ENCODE results near the gene TNFSF9. TPM values are rescaled to one million over a fixed set of nuclear protein-coding genes. Genes with fewer than 3 reads are reported as not detected.

The TNFSF9 gene
- total RNA-seq, 4 donors from 2014 or later = 1.1 to 1.8 TPM; not detected in 2

GRCh38 chr19:6484230-6484629, 46.6 kb upstream of the TNFSF9 start:
- Histone ChIP-seq H3K27me3 (peaks cover 0 to 8% (median 7%) of the 10 kb centered on the region in 3 donors), H3K4me3 (no peak overlapping the region), H3K4me1 (no peaks in the 10 kb centered on the region), H3K9me3 (no peaks in the 10 kb centered on the region), H3K27ac (no peak overlapping the region), H3K36me3 (no peaks in the 10 kb centered on the region)
- DNase-seq = no peak
- no peak for TF ChIP-seq POLR2A (IDR thresholded peaks at IDR 0.05)
- no peak for ATAC-seq
- intact Hi-C loops (cut with DNase I; ENCODE audit: low total_unique reads) = no loop called here
- in situ Hi-C loops (cut with MboI; ENCODE audit: low sequenced_read_pairs in 4 of 4) = no loop called here

GRCh38 chr19:6484831-6485230, 46.0 kb upstream of the TNFSF9 start:
- in situ Hi-C loops (cut with MboI; ENCODE audit: low sequenced_read_pairs in 4 of 4) (no loop called here), intact Hi-C loops (cut with DNase I; ENCODE audit: low total_unique reads) (no loop called here)
- peaks cover 0 to 3% (median 3%) of the 10 kb centered on the region in 3 donors for H3K27me3 ChIP-seq
- TF ChIP-seq POLR2A (IDR thresholded peaks at IDR 0.05) (no peak), CTCF (IDR thresholded peaks at IDR 0.05 in 4 of 5, conservative IDR thresholded peaks at IDR 0.05 in 1 of 5) (no peak)
- no peak for ATAC-seq
- H3K27ac ChIP-seq = no peak overlapping the region
- H3K36me3 ChIP-seq = no peaks in the 10 kb centered on the region
- H3K4me3 ChIP-seq = no peak overlapping the region
- no peak for DNase-seq
- H3K4me1 ChIP-seq = no peaks in the 10 kb centered on the region
- no peaks in the 10 kb centered on the region for H3K9me3 ChIP-seq

GRCh38 chr19:6489278-6490061, 41.4 kb upstream of the TNFSF9 start:
- no peak overlapping the region for H3K4me3 ChIP-seq

GRCh38 chr19:6490134-6490533, 40.7 kb upstream of the TNFSF9 start:
- H3K36me3 ChIP-seq = no peaks in the 10 kb centered on the region
- TF ChIP-seq POLR2A (IDR thresholded peaks at IDR 0.05) = no peak
- no peak for TF ChIP-seq CTCF (IDR thresholded peaks at IDR 0.05 in 4 of 5, conservative IDR thresholded peaks at IDR 0.05 in 1 of 5)
- no peak overlapping the region for H3K4me3 ChIP-seq
- DNase-seq (no peak), ATAC-seq (no peak)
- in situ Hi-C loops (cut with MboI; ENCODE audit: low sequenced_read_pairs in 4 of 4) = no loop called here
- no peaks in the 10 kb centered on the region for H3K27me3 ChIP-seq
- no peaks in the 10 kb centered on the region for H3K4me1 ChIP-seq
- no peaks in the 10 kb centered on the region for H3K9me3 ChIP-seq
- intact Hi-C loops (cut with DNase I; ENCODE audit: low total_unique reads) = no loop called here
- no peak overlapping the region for H3K27ac ChIP-seq

More at GRCh38 chr19:6489278-6490061, 41.4 kb upstream of the TNFSF9 start:
- H3K4me1 ChIP-seq = no peaks in the 10 kb centered on the region
- no peak overlapping the region for H3K27ac ChIP-seq
- in situ Hi-C loops (cut with MboI; ENCODE audit: low sequenced_read_pairs in 4 of 4) (no loop called here), intact Hi-C loops (cut with DNase I; ENCODE audit: low total_unique reads) (no loop called here)
- no peak for TF ChIP-seq CTCF (IDR thresholded peaks at IDR 0.05 in 4 of 5, conservative IDR thresholded peaks at IDR 0.05 in 1 of 5)
- TF ChIP-seq POLR2A (IDR thresholded peaks at IDR 0.05) = no peak
- no peaks in the 10 kb centered on the region for H3K9me3 ChIP-seq
- H3K36me3 ChIP-seq = no peaks in the 10 kb centered on the region
- no peaks in the 10 kb centered on the region for H3K27me3 ChIP-seq
- no peak for ATAC-seq
- DNase-seq = no peak

- in situ Hi-C loops (cut with MboI; ENCODE audit: low sequenced_read_pairs in 4 of 4) (no loop called here), intact Hi-C loops (cut with DNase I; ENCODE audit: low total_unique reads) (no loop called here)
- TF ChIP-seq CTCF (IDR thresholded peaks at IDR 0.05 in 4 of 5, conservative IDR thresholded peaks at IDR 0.05 in 1 of 5) = no peak
- no peak for TF ChIP-seq POLR2A (IDR thresholded peaks at IDR 0.05)
Measured at GRCh38 chr19:6491802-6492592, 38.8 kb upstream of the TNFSF9 start.

More at GRCh38 chr19:6491802-6492592, 38.8 kb upstream of the TNFSF9 start:
- no peak for ATAC-seq
- DNase-seq = no peak
- H3K9me3 ChIP-seq = no peaks in the 10 kb centered on the region
- no peaks in the 10 kb centered on the region for H3K4me1 ChIP-seq
- H3K27ac ChIP-seq = no peak overlapping the region
- H3K4me3 ChIP-seq = no peak overlapping the region
- H3K27me3 ChIP-seq = no peaks in the 10 kb centered on the region
- no peaks in the 10 kb centered on the region for H3K36me3 ChIP-seq
